HG02642 (cell line): ENCODE data around the gene XAGE3.
"Not testable (repeated sequence)": the region's sequence is repeated elsewhere in the genome, so short reads cannot be mapped to it uniquely, and the experiment has no call there.

Source experiments
- ATAC-seq: cut with Tn5 transposase; IDR thresholded peaks from one replicate; pipeline ENCODE4 v1.9.1; 2021; ENCODE audit warnings: mild to moderate bottlenecking; ENCODE audit not compliant: unreplicated experiment, poor library complexity

XAGE3 gene

GRCh38 chrX:52852110-52852860, 15.6 kb downstream of the XAGE3 start:
- no peak for ATAC-seq

- not testable (repeated sequence) for ATAC-seq
Observed at GRCh38 chrX:52843619-52844018, 24.3 kb downstream of the XAGE3 start.

DNA sequence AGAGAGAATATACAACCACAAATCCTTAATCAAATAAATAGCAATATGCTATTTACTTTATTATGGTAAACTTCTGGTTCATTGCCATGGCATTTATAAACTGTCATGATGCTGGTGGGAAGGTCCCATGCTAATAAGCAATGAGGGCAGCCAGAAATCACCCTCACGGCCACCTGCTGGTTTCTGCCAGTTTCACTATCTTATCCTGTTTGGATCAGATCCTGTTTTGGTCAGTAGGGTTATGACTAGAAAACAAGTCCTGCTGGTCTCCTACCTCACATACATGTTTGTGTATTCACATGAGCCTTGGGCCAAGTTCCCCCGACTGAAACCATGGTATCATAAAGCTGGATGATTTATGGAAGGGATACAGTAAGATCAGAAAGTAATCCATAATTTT, 28.7 kb downstream of the XAGE3 start:
- no peak for ATAC-seq

GRCh38 chrX:52830551-52830950, 37.3 kb downstream of the XAGE3 start:
- ATAC-seq: no peak

DNA sequence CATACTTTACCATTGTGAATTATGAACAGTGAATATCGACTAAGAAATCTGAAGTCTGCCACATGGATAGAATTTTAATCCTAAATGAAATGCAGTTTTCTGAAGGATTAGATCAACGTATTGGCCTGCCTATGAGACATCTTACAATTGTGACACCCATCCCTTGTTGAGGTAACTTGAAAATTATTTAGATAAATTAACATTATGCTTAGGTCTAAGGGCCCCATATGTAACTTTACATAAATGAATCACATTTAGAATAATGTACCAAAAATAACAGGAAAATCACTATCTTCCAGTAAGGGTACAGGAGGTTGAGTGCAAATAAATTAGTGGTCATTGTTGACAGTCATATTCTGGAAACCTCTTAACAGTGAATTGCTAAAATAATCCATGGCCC, 43.3 kb downstream of the XAGE3 start:
- ATAC-seq: no peak

DNA sequence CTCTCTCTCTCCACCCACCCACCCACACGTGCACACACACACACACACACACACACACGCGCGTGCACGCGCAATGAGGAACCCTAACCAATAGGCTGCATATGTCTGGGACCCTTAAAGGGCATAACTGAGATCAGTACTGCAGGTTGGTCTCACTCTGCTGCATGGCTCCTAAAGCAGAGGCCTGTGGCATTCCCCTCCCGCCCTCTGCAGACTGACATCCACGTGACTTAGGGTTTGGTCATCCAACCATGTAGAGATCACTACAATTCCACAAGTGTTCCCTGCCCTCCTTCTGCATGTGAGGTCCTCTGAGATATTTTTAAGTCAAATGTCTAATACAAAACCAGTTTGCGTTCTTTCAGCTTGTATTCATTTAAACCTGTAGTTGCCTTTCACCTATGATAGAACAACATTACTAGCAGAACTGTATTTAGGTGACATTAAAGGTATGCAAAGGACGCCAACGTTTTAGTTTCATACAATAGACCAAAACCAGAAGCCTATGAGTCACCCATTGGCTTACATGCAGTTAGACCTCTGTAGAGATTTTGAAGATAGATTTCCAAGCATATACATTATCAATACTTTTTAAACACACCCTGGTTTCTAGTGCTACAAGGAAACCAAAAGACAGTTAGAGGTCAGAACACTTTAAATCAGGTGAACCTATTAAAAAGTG, 46.7 kb downstream of the XAGE3 start:
- no peak for ATAC-seq

DNA sequence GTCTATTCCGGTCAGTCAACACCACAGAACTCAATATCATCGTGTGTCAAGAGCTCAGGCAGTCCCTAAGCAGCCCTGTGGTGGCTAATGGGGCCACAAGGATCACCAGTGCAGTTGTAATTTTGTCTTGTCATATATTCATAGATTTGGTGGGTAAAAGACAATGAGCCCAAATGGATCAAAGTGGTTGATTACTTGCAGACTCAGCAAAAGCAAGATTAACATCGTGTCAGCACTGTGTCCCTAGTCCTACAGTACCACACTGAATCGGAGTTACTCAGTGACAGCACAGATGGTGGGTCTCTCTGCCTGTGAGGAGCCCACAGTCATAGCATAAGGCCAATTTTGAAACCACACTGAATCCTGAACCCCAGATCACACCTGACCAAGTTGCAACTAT, 48.1 kb downstream of the XAGE3 start:
- no peak for ATAC-seq
